B cell (primary cell): ENCODE results near the gene DOCK4.

Experiments
- EZH2 ChIP-seq: IDR thresholded peaks from 2 replicates; pipeline ENCODE4 v1.6.1; 2012; ENCODE audit warnings: borderline replicate concordance, low read depth, mild to moderate bottlenecking, moderate library complexity, low read length; ENCODE audit not compliant: insufficient read depth, poor library complexity, severe bottlenecking
- TF ChIP-seq, protein P1 (sequence below): fragments of 200-600 bp; IDR thresholded peaks from one replicate; pipeline ENCODE4 v1.8.0; 2022; ENCODE audit warnings: antibody characterized with exemption, mild to moderate bottlenecking

DNA sequence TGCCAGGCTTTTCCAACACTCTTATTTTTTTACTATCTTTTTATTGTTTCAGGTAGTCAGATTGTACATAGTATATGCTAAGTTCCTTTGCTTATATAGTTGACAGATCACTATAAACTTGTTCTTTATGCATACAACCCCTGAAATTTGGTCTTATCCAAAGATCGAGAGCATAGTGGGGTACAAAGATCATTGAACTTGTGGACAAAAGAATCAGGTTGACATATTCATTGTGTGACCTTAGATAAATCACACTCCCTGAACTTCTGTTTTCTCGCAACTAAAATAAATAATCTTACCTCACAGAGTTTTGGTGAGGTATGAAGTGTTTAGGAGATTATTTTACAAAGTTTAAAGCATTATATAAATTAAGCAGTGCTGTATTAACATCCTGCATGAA, 22.4 kb upstream of the DOCK4 start:
- TF ChIP-seq, protein P1, sequence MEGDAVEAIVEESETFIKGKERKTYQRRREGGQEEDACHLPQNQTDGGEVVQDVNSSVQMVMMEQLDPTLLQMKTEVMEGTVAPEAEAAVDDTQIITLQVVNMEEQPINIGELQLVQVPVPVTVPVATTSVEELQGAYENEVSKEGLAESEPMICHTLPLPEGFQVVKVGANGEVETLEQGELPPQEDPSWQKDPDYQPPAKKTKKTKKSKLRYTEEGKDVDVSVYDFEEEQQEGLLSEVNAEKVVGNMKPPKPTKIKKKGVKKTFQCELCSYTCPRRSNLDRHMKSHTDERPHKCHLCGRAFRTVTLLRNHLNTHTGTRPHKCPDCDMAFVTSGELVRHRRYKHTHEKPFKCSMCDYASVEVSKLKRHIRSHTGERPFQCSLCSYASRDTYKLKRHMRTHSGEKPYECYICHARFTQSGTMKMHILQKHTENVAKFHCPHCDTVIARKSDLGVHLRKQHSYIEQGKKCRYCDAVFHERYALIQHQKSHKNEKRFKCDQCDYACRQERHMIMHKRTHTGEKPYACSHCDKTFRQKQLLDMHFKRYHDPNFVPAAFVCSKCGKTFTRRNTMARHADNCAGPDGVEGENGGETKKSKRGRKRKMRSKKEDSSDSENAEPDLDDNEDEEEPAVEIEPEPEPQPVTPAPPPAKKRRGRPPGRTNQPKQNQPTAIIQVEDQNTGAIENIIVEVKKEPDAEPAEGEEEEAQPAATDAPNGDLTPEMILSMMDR: no peak
- TF ChIP-seq EZH2: no peak
